ENCODE data around the gene FANCE. TPM values are rescaled to one million over a fixed set of nuclear protein-coding genes. Genes with fewer than 3 reads are reported as not detected.

Gene FANCE
- total RNA-seq, 1 experiment from 2014 or later, result 13.3 TPM

- CTCF ChIA-PET, result no interaction called here
- no peak for DNase-seq (ENCODE audit: unreplicated experiment)
Observed at GRCh38 chr6:35439308-35439707, 12.8 kb upstream of the FANCE start.

GRCh38 chr6:35441205-35441604 is 10.9 kb upstream of the FANCE start:
- H3K36me3 Mint-ChIP-seq (ENCODE audit: insufficient read depth, unreplicated experiment), result no peaks in the 10 kb centered on the region

More at GRCh38 chr6:35439308-35439707, 12.8 kb upstream of the FANCE start:
- Mint-ChIP-seq H3K27me3 (ENCODE audit: insufficient read depth, unreplicated experiment) (no peaks in the 10 kb centered on the region), H3K27ac (ENCODE audit: low read depth, unreplicated experiment) (no peak overlapping the region), H3K4me1 (ENCODE audit: insufficient read depth, unreplicated experiment) (no peaks in the 10 kb centered on the region), H3K9me3 (ENCODE audit: unreplicated experiment) (no peaks in the 10 kb centered on the region), H3K4me3 (ENCODE audit: unreplicated experiment) (no peak overlapping the region), H3K36me3 (ENCODE audit: insufficient read depth, unreplicated experiment) (no peaks in the 10 kb centered on the region)
- TF ChIP-seq, protein P1, sequence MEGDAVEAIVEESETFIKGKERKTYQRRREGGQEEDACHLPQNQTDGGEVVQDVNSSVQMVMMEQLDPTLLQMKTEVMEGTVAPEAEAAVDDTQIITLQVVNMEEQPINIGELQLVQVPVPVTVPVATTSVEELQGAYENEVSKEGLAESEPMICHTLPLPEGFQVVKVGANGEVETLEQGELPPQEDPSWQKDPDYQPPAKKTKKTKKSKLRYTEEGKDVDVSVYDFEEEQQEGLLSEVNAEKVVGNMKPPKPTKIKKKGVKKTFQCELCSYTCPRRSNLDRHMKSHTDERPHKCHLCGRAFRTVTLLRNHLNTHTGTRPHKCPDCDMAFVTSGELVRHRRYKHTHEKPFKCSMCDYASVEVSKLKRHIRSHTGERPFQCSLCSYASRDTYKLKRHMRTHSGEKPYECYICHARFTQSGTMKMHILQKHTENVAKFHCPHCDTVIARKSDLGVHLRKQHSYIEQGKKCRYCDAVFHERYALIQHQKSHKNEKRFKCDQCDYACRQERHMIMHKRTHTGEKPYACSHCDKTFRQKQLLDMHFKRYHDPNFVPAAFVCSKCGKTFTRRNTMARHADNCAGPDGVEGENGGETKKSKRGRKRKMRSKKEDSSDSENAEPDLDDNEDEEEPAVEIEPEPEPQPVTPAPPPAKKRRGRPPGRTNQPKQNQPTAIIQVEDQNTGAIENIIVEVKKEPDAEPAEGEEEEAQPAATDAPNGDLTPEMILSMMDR (IDR thresholded peaks at IDR 0.05; ENCODE audit: unreplicated experiment), result no peak
- intact Hi-C loops (cut with micrococcal nuclease), result no loop called here
- BruUV-seq (replicated peaks), result no TSS peak
- POLR2A ChIA-PET, result no interaction called here

DNA sequence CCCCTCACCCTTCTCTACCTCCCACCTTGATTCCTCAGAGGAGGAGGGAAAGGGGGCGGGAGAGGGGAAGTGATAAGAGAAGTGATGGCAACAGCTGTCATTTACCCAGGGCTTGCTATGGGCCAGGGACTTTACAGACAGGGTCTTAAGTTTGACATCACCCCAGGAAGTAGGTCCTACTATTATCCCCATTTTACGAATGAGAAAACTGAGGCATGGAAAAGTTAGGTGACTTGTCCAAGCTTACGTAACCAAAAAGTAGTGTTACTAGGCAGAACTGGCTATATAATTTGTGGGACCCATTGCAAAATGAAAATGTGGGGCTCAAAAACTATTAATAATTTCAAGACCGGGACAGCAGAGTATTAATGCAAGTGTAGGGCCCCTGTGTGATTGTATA is 10.5 kb upstream of the FANCE start:
- H3K27ac Mint-ChIP-seq (ENCODE audit: low read depth, unreplicated experiment), result no peak overlapping the region
- no TSS peak for BruUV-seq (replicated peaks)
- no peak overlapping the region for H3K4me3 Mint-ChIP-seq (ENCODE audit: unreplicated experiment)
- POLR2A ChIA-PET, result no interaction called here
- H3K4me1 Mint-ChIP-seq (ENCODE audit: insufficient read depth, unreplicated experiment), result no peaks in the 10 kb centered on the region
- H3K9me3 Mint-ChIP-seq (ENCODE audit: unreplicated experiment), result no peaks in the 10 kb centered on the region
- no peak for DNase-seq (ENCODE audit: unreplicated experiment)
- CTCF ChIA-PET, result interaction anchor here (0.6 to 1.1 kb wide), 2 partner anchors 14 to 99 kb away, joined by 3 to 4 read pairs; no protein-coding TSS in a partner anchor
- H3K27me3 Mint-ChIP-seq (ENCODE audit: insufficient read depth, unreplicated experiment), result no peaks in the 10 kb centered on the region
- TF ChIP-seq, protein P1 (IDR thresholded peaks at IDR 0.05; ENCODE audit: unreplicated experiment), result no peak
- intact Hi-C loops (cut with micrococcal nuclease), result no loop called here
- no peaks in the 10 kb centered on the region for H3K36me3 Mint-ChIP-seq (ENCODE audit: insufficient read depth, unreplicated experiment)

More at GRCh38 chr6:35441205-35441604, 10.9 kb upstream of the FANCE start:
- no peak for DNase-seq (ENCODE audit: unreplicated experiment)
- TF ChIP-seq, protein P1 (IDR thresholded peaks at IDR 0.05; ENCODE audit: unreplicated experiment), result no peak
- POLR2A ChIA-PET, result no interaction called here
- intact Hi-C loops (cut with micrococcal nuclease), result no loop called here
- H3K27ac Mint-ChIP-seq (ENCODE audit: low read depth, unreplicated experiment), result no peak overlapping the region
- no TSS peak for BruUV-seq (replicated peaks)
- H3K4me3 Mint-ChIP-seq (ENCODE audit: unreplicated experiment), result no peak overlapping the region
- no peaks in the 10 kb centered on the region for H3K9me3 Mint-ChIP-seq (ENCODE audit: unreplicated experiment)
- no peaks in the 10 kb centered on the region for H3K27me3 Mint-ChIP-seq (ENCODE audit: insufficient read depth, unreplicated experiment)
- H3K4me1 Mint-ChIP-seq (ENCODE audit: insufficient read depth, unreplicated experiment), result no peaks in the 10 kb centered on the region
- CTCF ChIA-PET, result interaction anchor here (0.6 to 1.1 kb wide), 2 partner anchors 14 to 98 kb away, joined by 3 to 4 read pairs; no protein-coding TSS in a partner anchor

DNA sequence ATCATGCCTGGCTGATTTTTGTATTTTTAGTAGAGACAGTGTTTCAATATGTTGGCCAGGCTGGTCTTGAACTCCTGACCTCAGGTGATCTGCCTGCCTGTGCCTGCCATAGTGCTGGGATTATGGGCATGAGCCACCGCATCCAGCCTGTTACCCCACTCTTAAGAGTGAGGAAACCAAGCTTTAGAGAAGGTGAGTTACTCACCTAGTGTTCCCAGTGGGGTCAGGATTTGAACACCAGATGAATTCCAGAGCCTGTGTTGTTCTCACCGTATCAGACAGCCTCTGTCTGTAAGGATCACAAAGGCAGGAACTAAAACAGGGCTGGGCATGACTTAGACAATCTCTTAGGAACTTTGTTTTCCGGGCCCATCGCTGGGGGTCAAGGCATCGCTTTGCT is 9.4 kb upstream of the FANCE start:
- intact Hi-C loops (cut with micrococcal nuclease), result no loop called here
- no TSS peak for BruUV-seq (replicated peaks)
- H3K27me3 Mint-ChIP-seq (ENCODE audit: insufficient read depth, unreplicated experiment), result no peaks in the 10 kb centered on the region
- ChIA-PET POLR2A (interaction anchor here (1.2 kb wide), 1 partner anchor 12 kb away, joined by 3 read pairs; no protein-coding TSS in a partner anchor), CTCF (interaction anchor here (1.4 kb wide), 1 partner anchor 146 kb away, joined by 3 read pairs; no protein-coding TSS in a partner anchor)
- H3K27ac Mint-ChIP-seq (ENCODE audit: low read depth, unreplicated experiment), result no peak overlapping the region
- no peaks in the 10 kb centered on the region for H3K36me3 Mint-ChIP-seq (ENCODE audit: insufficient read depth, unreplicated experiment)
- no peak overlapping the region for H3K4me3 Mint-ChIP-seq (ENCODE audit: unreplicated experiment)
- DNase-seq (ENCODE audit: unreplicated experiment), result no peak
- H3K4me1 Mint-ChIP-seq (ENCODE audit: insufficient read depth, unreplicated experiment), result no peaks in the 10 kb centered on the region
- no peaks in the 10 kb centered on the region for H3K9me3 Mint-ChIP-seq (ENCODE audit: unreplicated experiment)
- TF ChIP-seq, protein P1 (IDR thresholded peaks at IDR 0.05; ENCODE audit: unreplicated experiment), result no peak
